ENCODE measurements around the gene NR2C2. TPM values are rescaled to one million over a fixed set of nuclear protein-coding genes. Genes with fewer than 3 reads are reported as not detected.

Gene NR2C2
- total RNA-seq: 59.0 TPM

DNA sequence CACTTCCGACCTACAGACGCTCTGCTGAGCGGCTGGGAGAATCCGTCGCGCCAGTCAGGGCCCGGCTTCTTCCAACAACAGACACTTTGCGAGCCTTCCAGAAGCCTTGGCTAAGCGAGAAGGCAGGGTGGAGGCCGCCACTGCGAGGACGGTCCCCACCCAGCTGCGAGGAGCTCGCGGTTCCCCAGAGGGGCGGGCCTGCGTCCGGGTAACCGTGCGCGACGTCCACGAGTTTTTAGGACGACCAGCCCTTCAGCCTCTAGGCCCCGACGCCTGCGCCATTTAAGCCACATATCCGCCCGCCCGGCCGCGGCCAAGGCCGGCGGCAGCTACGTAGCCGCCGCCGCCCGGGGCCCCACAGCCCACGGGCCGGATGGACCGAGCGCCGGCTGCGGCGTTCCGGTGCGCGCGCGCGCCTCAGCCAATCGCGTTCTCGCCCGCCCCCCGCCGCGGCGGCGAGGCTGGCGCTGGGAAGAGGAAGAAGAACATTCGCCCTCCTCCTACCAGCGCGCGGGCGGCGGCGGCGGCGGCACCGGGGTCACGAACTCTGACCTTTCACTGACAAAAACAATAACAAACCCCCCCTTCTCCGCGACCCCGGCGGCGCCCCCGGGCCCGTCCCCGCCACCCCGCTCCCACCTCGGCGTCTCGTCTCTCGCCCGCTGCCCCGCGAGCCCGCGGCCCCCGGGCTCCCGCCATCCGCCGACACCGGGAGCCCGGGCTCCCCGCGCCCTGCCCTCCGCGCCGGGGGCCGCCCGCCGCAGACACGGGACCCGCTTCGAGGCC, at the start of gene NR2C2:
Gene NR2C2, plus strand, starts transcription at position 484 of the 786 bp plus-strand sequence. CDS start 56,332 bp downstream, outside the sequence.

DNA sequence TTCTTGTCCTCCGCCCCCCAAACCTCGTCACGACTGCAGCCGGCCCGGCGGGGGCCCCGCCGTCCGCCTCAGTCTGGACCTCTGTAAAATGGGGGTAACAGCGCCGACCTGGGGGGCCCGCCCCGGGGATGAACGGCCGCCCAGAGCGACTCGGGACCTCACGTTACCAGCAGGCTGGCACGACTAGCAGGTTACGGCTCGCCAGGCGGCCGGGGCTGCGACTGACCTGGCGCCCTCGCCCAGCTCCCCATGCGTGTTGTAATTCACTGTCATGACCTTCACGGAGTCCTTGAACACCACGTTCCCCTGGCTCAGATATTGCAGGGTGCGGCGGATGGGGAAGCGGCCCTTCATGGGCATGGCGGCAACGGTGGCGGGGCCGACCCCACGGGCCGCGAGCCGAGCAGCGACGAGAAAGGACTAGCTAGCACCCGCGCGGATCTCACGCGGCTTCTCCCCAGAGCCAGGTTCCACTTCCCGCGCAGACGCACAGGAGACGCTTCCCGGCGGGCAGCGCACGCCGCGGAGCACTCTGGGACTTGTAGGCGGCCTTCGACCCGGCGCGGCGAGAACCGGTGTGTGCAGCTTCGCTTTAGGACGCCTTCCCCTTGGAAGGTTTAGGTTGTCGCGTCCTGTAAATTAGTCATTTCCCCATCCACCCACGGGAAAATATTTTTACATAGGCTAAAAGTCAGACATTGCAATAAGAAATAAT, 117.6 kb downstream of the NR2C2 start, which contains the start of gene MRPS25:
Gene MRPS25, minus strand, starts transcription at position 481 of the 715 bp plus-strand sequence. Its CDS starts 121 bp downstream, at position 360.

Other genes with a start within 250 kb of the NR2C2 start
- 35.8 TPM for gene FGD5, start 128.6 kb upstream of the NR2C2 start, total RNA-seq
- gene MRPS25, start 117.7 kb downstream of the NR2C2 start, total RNA-seq: 35.0 TPM
- gene RBSN, start 151.6 kb downstream of the NR2C2 start, total RNA-seq: 28.6 TPM

Data from metanephros (tissue), 1 donor.